Epithelial cell of proximal tubule (primary cell): Measurements from ENCODE around the gene GPX7. TPM values are rescaled to one million over a fixed set of nuclear protein-coding genes. Genes with fewer than 3 reads are reported as not detected.

ENCODE experiments used
- DNase-seq: peaks from one replicate; pipeline ENCODE4 v3.0.0-alpha.2; 2011; ENCODE audit warnings: low read depth
- H3K4me3 ChIP-seq: 2 replicates; pipeline ENCODE4 v1.5.1; 2011; ENCODE audit warnings: low read depth, mild to moderate bottlenecking, low read length
- total RNA-seq: library from RNA; depleted of rRNA; stranded (reverse); fragments of >200 nt; gene quantifications from 2 replicates; pipeline ENCODE4 v1.2.3, GENCODE V29; 2015
- TF ChIP-seq, protein P1 (sequence below): conservative IDR thresholded peaks from 2 replicates; pipeline ENCODE4 v1.5.1; 2012; ENCODE audit warnings: low read depth, mild to moderate bottlenecking, low read length

The GPX7 gene
- total RNA-seq, 1 donor from 2014 or later = 35.1 TPM

GRCh38 chr1:52635321-52636089, 33.3 kb downstream of the GPX7 start:
- TF ChIP-seq, protein P1, sequence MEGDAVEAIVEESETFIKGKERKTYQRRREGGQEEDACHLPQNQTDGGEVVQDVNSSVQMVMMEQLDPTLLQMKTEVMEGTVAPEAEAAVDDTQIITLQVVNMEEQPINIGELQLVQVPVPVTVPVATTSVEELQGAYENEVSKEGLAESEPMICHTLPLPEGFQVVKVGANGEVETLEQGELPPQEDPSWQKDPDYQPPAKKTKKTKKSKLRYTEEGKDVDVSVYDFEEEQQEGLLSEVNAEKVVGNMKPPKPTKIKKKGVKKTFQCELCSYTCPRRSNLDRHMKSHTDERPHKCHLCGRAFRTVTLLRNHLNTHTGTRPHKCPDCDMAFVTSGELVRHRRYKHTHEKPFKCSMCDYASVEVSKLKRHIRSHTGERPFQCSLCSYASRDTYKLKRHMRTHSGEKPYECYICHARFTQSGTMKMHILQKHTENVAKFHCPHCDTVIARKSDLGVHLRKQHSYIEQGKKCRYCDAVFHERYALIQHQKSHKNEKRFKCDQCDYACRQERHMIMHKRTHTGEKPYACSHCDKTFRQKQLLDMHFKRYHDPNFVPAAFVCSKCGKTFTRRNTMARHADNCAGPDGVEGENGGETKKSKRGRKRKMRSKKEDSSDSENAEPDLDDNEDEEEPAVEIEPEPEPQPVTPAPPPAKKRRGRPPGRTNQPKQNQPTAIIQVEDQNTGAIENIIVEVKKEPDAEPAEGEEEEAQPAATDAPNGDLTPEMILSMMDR = no peak
- DNase-seq = no peak

DNA sequence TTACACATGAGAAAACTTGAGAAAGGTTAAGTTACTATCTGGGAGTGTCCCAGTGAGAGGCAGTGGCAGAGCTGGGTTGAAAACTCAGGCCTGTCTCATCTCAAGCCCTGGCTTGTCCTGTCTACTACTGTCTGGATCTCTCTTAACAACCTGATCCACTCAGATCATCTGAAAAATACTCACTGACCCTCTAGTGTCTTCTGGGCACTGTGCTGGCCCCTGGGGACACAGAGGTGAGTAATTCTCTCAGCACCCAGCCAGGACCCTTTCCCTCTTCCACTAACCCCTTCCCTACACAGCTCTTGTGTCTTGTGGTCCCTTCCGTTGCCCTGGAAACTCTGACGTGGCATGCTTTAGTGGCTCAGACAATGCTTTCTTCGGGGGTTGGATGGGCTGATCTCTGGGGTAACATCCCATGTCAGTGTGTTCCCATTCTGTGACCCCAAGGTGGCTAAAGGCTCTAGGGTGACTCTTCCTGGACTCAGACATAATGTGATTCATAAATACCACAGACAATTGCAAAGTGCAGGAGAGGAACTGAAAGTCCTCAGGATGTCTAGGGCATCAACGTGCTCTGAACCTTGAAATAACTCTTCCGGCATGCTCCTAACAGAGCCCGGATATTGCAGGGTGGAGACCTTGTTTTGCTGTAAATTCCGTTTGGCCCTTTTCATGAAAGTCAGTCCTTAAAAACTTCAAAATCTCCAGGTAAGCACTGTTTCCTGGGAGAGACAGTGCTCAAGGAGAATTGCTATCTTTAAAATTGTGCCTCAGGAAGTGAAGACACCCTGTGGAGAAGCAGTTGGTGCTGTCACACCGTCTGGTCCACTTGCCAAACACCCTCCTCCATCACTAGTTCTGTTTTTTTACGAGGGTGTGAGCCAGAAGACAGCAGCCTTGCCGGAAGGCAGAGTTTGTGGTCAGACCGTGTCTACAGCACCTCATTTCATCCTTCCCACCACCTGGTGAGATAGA, 34.8 kb downstream of the GPX7 start:
- TF ChIP-seq, protein P1 = no peak
- no peak overlapping the region for H3K4me3 ChIP-seq
- DNase-seq = no peak

More at GRCh38 chr1:52635321-52636089, 33.3 kb downstream of the GPX7 start:
- H3K4me3 ChIP-seq = no peak overlapping the region

GRCh38 chr1:52637946-52638345, 35.8 kb downstream of the GPX7 start:
- TF ChIP-seq, protein P1 = no peak
- no peak for DNase-seq
- H3K4me3 ChIP-seq = no peak overlapping the region

GRCh38 chr1:52640697-52641096, 38.5 kb downstream of the GPX7 start:
- TF ChIP-seq, protein P1 = no peak
- DNase-seq = no peak
- H3K4me3 ChIP-seq = no peak overlapping the region

DNA sequence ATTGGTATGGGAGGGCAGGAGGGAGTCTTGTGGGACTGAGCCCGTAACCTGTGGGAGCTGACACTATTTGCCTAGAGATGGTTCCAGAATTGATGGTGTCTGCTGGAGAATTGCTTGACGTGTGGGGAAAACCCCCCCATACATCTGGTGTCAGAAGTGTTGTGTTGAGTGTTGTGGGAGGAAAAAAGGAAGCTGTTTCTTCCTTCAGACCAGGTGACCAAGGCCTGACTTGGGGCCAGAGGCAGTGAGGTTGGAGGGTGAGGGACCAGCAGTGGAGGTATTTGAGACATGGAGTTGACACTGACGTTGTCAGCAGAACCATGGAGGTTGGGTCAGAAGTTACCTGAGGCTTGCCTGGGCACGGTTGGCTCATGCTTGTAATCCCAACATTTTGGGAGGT, 39.1 kb downstream of the GPX7 start:
- no peak overlapping the region for H3K4me3 ChIP-seq
- TF ChIP-seq, protein P1 = no peak
- no peak for DNase-seq

GRCh38 chr1:52645261-52645660, 43.1 kb downstream of the GPX7 start:
- TF ChIP-seq, protein P1 = no peak
- DNase-seq = no peak
- H3K4me3 ChIP-seq = no peak overlapping the region
